Measurements from ENCODE around the gene TIAM1.

TIAM1 gene

DNA sequence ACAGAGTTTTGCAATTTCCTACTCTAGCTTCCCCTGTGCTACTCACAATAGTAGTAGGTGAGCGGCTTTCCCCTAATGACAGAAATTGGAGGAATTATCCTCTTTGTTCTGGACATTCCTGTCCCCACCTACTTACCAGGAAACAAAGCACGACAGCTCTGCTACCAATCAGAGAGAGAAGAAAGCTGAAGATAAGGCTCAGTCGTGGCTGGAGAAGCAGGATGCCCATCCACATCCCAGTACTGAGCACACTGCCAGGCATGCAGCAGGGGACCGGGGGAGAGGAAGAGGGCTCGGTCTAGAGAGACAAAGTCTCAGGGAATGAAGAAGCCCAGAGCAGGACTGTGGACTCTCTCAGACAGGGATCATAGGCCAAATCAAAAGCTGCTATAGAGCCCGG, 171.7 kb downstream of the TIAM1 start:
- no peak for TF ChIP-seq GATA3 (IDR thresholded peaks at IDR 0.05; ENCODE audit: low read depth, low read length)
- 0 out of 2 replicates have a peak, but pooled peaks have one; percentile 14 for TF ChIP-seq GATA2 (IDR thresholded peaks at IDR 0.05; ENCODE audit: low read depth, low read length)

DNA sequence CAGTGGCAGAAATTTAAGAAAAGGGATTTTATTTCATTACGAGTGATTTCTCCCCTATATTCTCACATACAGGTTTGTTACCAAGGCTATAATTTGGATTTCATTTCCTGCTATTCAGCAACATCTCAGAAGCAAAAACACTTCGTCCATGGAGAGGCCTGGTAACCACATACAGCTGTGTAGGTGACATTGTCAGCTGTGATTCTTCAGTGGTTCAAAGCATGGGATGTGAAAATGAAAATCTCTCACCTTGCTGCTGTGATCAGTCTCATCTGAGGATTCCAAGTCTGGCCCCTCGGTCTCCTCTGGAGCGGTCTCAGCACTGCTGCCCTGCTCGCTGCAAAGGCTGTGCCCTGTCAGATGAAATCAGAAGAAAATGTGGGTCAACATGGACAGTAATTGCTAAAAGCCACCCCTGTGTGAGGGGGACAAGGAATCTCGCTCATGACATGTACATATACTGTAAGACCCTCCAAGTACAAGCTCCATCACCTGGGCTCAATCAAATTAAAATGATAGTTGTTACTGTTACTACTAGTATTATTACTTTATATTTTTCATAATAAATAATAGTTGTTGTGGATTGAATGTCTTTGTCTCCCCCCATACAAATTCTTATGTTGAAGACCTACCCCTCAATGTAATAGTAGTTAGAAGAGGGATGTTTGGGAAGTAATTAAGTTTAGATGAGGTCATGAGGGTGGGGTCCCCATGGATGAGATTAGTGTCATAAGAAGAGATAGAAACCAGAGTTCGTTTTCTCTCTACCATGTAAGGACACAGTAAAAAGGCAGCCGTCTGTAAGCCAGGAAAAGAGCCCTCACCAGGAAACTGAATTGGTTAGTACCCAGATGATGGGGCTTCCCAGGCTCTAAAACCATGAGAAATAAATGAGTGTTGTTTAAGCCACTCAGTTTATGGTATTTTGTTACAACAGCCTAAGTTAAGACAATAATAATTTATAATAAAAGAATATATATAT, 179.1 kb downstream of the TIAM1 start:
- TF ChIP-seq GATA2 (IDR thresholded peaks at IDR 0.05; ENCODE audit: low read depth, low read length) (no peak), GATA3 (IDR thresholded peaks at IDR 0.05; ENCODE audit: low read depth, low read length) (no peak)

DNA sequence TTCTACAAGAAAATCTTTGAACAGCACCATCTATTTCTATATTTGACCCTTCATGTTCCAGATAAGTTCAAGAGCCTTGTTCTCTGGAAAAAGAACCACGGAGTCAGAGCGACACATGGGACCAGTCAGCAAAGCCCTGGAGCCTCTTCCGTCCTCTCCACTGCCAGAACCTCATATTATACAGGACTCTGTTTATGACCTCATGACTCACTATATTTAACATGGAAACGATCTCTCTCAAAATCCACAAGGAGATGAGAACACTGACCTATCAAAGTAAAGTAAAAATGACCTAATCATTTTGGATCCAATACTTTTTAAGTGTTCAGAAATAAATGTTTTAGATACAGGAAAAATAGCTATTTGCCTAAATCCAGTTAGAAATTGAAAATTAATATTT, 181.2 kb downstream of the TIAM1 start:
- TF ChIP-seq GATA3 (IDR thresholded peaks at IDR 0.05; ENCODE audit: low read depth, low read length): no peak
- no peak for TF ChIP-seq GATA2 (IDR thresholded peaks at IDR 0.05; ENCODE audit: low read depth, low read length)

DNA sequence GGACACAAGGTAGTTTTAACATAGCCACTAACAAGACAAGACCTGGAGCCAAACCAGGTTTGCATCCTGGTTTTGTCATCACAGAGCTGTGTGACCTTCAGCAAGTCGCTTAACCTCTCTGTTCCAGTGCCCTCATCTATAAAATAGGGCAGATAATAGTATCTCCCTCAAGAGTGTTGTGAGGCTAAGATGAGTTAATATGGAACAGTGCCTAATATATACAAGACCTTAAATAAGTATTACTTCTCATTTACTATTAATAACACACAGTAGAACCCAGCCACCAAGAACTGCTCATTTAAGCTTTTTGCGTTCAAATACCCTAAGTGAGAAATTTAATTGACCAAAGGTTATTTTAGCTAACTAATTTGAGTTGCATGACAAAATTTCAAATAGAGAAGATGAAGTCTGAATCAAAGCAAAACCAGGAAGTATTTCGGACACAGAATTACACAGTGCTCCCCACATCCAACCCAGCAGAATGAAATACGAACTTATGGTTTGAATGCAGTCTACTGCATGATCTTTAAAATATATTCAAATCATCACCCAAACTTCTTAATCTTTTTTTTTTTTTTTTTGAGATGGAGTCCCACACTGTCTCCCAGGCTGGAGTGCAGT, 181.9 kb downstream of the TIAM1 start:
- TF ChIP-seq GATA2 (IDR thresholded peaks at IDR 0.05; ENCODE audit: low read depth, low read length) (no peak), GATA3 (IDR thresholded peaks at IDR 0.05; ENCODE audit: low read depth, low read length) (no peak)

DNA sequence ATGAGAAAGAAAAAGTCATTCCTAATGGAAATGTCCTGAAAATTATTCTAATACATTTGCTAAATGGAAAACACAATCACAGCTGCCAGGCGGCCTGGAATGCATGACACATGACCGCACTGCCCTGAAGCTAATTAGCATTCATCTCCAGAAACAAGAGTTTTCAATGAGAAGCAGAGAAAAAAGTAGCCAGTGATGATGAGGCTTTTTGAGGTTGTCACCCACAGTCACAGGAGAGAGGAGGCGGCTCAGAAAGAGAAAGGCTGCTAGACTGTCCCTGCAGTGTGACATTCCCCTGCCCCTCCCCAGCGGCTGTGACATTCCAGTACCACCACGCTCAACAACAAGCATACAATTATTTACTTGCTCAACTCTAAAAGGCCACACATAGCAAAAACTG, 182.9 kb downstream of the TIAM1 start:
- no peak for TF ChIP-seq GATA2 (IDR thresholded peaks at IDR 0.05; ENCODE audit: low read depth, low read length)
- no peak for TF ChIP-seq GATA3 (IDR thresholded peaks at IDR 0.05; ENCODE audit: low read depth, low read length)

DNA sequence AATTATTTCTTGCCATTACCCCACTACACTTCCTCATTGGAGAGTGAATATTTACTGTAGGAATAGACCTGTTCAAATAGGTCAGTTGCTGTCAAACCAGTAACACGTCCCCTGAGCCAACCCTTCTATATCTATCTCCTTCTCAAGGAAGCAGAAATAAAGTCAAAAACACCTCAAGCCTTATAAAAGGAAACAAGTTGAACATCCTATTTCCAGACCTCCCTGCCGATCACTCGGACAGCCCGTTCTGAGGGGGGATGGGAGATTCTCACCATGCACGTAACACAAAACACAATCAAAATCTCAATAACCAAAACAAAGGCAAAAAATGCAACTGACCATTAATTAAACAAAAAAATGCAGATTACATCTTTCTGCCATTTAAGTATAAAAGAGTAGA, 184.3 kb downstream of the TIAM1 start:
- TF ChIP-seq GATA2 (IDR thresholded peaks at IDR 0.05; ENCODE audit: low read depth, low read length) (no peak), GATA3 (IDR thresholded peaks at IDR 0.05; ENCODE audit: low read depth, low read length) (no peak)

DNA sequence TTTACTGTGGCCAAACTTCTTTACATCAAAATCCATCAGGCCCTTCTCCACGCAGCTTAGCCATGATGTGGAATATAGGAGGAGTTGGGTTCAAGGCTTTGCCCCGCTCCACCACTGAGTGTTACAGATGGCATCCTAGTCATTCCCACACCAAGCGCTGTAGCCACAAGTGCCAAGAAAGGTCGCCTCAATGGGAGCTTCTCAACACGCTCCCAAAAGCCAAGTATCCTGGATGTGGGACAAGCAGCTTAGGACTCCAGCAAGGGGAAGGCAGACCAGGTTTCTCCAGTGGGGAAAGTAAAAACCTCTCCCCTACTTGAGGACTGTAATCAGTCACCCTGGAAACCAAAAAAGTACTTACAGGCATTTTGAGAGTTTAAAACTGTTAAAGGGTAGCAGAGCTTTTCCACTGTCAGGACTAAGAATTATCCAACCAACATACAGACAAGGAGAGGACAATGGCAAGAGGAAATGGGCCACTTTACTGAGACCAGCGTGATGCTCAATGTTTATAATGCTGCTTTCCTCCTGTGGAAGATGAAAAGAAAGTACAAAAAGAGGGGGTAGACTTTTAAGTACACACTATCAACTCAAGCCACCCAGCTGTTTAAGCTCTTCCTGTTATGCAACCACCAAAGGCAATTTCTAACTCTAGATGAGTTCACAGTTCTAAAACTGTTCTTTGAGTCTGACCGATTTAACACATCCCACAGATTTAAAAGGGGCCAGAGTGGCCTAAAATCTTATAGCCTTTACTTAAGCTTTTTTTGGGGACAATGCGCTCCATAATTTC, 185.1 kb downstream of the TIAM1 start:
- no peak for TF ChIP-seq GATA2 (IDR thresholded peaks at IDR 0.05; ENCODE audit: low read depth, low read length)
- no peak for TF ChIP-seq GATA3 (IDR thresholded peaks at IDR 0.05; ENCODE audit: low read depth, low read length)

DNA sequence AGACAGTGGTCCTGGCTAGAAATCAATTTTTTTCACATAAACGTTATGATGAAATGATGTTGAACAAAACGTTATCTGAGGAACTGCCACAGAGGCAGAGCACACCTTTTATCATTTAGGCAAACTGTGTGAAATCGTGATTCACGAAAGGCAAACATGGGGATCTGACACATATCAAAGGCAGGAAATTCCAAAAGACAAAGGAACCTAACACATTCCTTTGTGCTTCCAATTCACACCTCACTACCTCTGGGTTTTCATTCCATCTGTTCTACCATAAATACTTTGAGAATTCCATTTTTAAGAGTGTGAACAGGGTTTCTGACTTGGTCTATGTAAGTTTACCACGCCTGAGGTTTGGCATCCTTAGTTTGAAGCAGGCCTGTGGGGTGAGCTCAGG, 186.3 kb downstream of the TIAM1 start:
- TF ChIP-seq GATA2 (IDR thresholded peaks at IDR 0.05; ENCODE audit: low read depth, low read length): no peak

DNA sequence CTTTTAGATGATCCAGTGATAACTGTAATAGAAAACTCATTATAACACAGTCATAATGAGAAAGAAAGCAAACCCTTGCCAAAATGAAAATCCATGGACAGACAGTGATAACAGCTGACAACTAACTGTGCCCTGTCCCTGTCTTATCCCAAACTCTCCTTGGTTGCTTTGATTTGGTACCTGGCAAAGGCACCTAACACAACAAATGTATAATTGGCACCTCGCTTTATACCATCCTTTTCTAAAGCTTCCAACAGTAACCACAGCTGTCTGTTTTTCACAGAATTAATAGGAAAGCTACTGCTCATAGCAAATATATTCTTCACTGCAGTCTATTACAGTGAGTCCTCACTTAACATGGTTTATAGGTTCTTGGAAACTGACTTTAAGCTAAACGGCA, 187.4 kb downstream of the TIAM1 start:
- TF ChIP-seq GATA3 (IDR thresholded peaks at IDR 0.05; ENCODE audit: low read depth, low read length) (no peak), GATA2 (IDR thresholded peaks at IDR 0.05; ENCODE audit: low read depth, low read length) (no peak)

DNA sequence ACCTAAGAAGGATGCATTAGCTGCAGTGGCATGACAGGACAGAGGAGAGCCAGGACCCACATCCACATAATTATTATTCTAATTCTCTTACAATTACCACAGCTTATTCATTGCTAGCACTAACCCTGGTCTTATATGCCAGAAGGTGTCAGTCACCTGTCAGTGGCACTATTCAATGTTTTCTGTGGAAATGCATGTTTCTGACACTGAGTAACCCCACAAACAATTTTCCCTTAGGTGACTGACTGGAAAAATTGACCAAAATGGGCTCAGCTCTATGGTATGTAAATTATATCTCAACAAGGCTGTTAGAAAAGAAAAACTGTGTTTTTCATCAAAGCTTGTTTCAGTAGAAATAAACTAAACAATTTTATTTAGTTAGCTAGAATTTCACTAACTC, 187.9 kb downstream of the TIAM1 start:
- TF ChIP-seq GATA3 (IDR thresholded peaks at IDR 0.05; ENCODE audit: low read depth, low read length) (no peak), GATA2 (IDR thresholded peaks at IDR 0.05; ENCODE audit: low read depth, low read length) (no peak)

DNA sequence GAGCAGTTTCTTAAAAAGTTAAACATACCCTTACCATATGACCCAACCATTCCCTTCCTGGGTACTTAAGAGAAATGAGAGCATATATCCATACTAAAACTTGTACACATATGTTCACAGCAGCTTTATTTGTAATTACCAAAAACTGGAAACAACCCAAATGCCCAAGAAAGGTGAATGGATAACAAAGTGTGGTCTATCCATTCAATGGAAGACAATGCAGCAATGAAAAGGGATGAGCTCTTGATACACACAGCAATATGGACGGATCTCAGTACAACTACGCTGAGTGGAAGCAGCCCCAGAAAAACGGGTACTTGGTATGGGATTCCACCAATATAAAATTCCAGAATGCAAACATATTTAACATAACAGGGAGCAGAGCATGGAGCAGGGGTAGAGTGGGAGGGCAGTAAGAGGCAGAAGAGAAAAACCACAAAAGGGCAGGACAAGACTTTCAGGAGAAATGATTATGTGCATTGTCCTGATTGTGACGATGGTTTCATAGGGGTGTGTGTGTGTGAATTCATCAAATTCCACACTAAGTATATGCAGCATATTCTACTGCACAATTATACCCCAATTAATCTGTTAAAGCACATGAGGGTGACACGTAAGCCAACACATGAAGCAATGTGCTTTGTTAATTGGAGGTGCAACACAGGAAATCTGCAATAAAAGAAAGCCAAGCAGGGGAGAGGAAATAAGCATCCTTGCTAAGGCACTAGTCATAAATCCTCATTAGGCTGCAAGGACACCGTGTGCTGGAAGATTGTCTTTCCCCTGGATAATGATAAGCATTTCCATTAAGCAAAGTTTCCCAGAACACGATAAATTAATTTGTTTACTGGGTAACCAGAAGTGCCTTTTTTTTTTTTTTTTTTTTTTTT, 192.7 kb downstream of the TIAM1 start:
- TF ChIP-seq GATA2 (IDR thresholded peaks at IDR 0.05; ENCODE audit: low read depth, low read length) (peak; percentile 51), GATA3 (IDR thresholded peaks at IDR 0.05; ENCODE audit: low read depth, low read length) (no peak)

DNA sequence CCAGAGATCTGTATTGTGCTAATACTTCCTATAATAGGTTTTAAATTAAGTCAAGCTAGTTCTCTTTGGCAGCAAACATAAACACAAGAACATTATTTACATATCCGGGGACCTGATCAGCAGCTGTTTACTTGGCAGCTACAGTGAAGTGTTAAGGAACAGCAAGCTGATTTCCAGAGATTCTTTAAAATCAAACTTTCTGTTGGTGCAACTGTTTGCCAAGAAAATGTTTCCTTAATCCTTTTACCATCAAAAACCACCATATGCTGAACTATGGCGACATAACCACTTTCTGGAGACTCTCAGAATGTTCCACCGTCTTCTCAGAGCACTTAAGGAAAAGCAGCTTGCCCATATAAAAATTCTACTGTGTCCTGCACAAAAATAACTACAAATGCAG, 198.8 kb downstream of the TIAM1 start:
- no peak for TF ChIP-seq GATA3 (IDR thresholded peaks at IDR 0.05; ENCODE audit: low read depth, low read length)
- no peak for TF ChIP-seq GATA2 (IDR thresholded peaks at IDR 0.05; ENCODE audit: low read depth, low read length)

DNA sequence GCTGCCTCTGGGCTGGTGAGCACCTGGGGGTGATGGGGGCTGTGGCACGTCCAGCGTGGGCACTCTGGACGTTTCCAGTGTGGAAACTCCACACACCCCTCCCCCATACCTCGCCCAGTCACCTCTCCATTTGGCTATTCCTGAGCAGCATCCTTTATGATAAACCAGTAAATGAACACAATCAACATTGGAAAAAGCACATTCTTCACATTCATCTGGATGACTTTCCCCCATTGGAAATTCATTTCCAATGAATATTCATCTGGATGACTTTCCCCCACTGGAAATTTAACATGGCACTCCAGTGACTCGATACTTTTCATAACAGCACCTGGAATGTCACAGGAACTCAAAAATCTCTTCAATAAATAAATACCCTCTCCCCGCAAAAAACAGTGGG, 201.0 kb downstream of the TIAM1 start:
- no peak for TF ChIP-seq GATA2 (IDR thresholded peaks at IDR 0.05; ENCODE audit: low read depth, low read length)
- TF ChIP-seq GATA3 (IDR thresholded peaks at IDR 0.05; ENCODE audit: low read depth, low read length): no peak

All from SH-SY5Y (cell line).